Activated naive CD8-positive, alpha-beta T cell treated with anti-CD3 and anti-CD28 coated beads for 36 hours (primary cell): ENCODE results near the gene GALNT2. TPM values are rescaled to one million over a fixed set of nuclear protein-coding genes. Genes with fewer than 3 reads are reported as not detected.

Source experiments
- DNase-seq: peaks from one replicate; pipeline ENCODE4 v3.0.0; 2021
- H3K27ac Mint-ChIP-seq: one replicate; pipeline ENCODE4 v1.8.0; 2022; ENCODE audit warnings: mild to moderate bottlenecking, moderate library complexity, mixed read lengths
- H3K27me3 Mint-ChIP-seq: one replicate; pipeline ENCODE4 v1.8.0; 2022; ENCODE audit warnings: mild to moderate bottlenecking, mixed read lengths
- H3K36me3 Mint-ChIP-seq: one replicate; pipeline ENCODE4 v1.8.0; 2021; ENCODE audit warnings: mild to moderate bottlenecking, mixed read lengths
- H3K4me1 Mint-ChIP-seq: one replicate; pipeline ENCODE4 v1.8.0; 2021; ENCODE audit warnings: mixed read lengths
- H3K4me3 Mint-ChIP-seq: one replicate; pipeline ENCODE4 v1.8.0; 2022; ENCODE audit warnings: mild to moderate bottlenecking, moderate library complexity, mixed read lengths
- H3K9me3 Mint-ChIP-seq: one replicate; pipeline ENCODE4 v1.8.0; 2022; ENCODE audit warnings: mixed read lengths
- total RNA-seq, 2 experiments: library from RNA; stranded (reverse); gene quantifications; one replicate each; pipeline ENCODE4 v1.2.3, GENCODE V29; 2021

Gene GALNT2
- total RNA-seq, 2 experiments from 2014 or later = 46.5 to 48.2 TPM

DNA sequence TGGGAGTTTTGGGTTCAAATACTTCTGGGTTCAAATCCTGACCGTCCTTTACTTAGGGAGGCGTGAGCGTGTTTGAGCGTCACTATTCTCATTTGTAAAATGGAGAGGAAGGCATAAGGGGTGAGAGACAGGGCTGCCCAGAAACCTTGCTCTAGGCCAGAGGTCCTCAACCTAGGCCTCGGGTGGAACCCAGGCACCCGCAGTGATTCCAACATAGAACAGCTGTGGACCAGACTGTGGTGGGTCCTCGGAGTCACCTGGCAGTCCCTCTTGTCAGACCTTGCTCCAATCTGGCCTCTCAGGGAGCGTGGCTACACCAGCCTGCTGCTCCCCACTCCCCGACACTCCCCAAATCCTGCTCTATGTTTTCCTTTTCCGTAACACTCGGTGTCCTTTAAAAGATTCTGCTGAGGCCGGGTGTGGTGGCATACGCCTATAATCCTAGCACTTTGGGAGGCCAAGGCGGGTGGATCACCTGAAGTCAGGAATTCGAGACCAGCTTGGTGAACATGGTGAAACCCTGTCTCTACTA lies 242.7 kb downstream of the GALNT2 start:
- Mint-ChIP-seq H3K27ac (no peak overlapping the region), H3K9me3 (no peaks in the 10 kb centered on the region), H3K27me3 (peaks cover 8% of the 10 kb centered on the region), H3K4me1 (peaks cover 11% of the 10 kb centered on the region), H3K4me3 (no peak overlapping the region), H3K36me3 (no peaks in the 10 kb centered on the region)
- no peak for DNase-seq

DNA sequence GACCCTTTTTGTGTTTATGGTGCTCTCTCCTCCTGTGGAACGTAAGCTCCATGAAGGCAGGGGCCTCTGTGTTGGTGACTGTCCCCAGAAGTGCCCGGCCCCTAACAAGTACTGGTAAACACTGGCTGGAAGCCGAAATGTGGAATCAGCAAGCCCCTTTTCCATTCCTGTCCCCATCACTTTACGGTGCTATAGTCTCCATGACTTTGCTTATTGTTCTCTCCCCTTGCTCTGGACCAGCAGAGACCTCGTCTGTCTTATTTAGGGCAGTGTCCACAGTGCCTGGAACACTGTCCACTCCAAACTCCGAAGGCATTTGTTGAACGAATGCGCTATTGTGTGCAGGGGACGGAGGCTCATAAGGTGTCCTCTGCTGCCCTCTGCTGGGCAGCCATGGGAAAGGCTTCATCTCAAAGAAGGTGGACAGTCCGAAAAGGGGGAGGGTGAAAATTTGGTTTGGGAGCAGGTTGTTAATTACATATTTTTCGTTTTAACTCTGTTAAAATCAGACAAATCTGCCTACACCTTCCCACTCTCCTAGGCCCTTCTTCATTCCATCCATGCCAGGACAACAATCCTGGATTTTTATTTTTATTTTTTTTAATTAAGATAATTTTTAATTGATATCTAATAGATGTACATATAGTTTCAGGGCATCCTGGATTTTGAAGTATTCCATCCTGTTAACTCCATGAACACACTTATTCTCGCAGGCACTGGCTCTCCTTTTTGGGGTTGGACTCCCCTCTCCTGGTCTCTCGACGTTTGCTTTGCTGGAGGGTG lies 243.5 kb downstream of the GALNT2 start:
- Mint-ChIP-seq H3K4me3 (no peak overlapping the region), H3K9me3 (no peaks in the 10 kb centered on the region), H3K27ac (no peak overlapping the region), H3K4me1 (peaks cover 11% of the 10 kb centered on the region), H3K27me3 (peaks cover 8% of the 10 kb centered on the region), H3K36me3 (no peaks in the 10 kb centered on the region)
- peak; percentile 59 for DNase-seq

GRCh38 chr1:230312676-230313075 lies 245.6 kb downstream of the GALNT2 start:
- Mint-ChIP-seq H3K27ac (no peak overlapping the region), H3K36me3 (no peaks in the 10 kb centered on the region), H3K9me3 (no peaks in the 10 kb centered on the region)

GRCh38 chr1:230313453-230314141 lies 246.6 kb downstream of the GALNT2 start:
- no peak for DNase-seq
- no peak overlapping the region for H3K27ac Mint-ChIP-seq
- no peaks in the 10 kb centered on the region for H3K9me3 Mint-ChIP-seq
- H3K4me3 Mint-ChIP-seq = no peak overlapping the region
- peaks cover 8% of the 10 kb centered on the region for H3K27me3 Mint-ChIP-seq
- H3K4me1 Mint-ChIP-seq = peaks cover 2% of the 10 kb centered on the region
- H3K36me3 Mint-ChIP-seq = no peaks in the 10 kb centered on the region

More at GRCh38 chr1:230312676-230313075, 245.6 kb downstream of the GALNT2 start:
- Mint-ChIP-seq H3K27me3 (peaks cover 8% of the 10 kb centered on the region), H3K4me1 (peaks cover 2% of the 10 kb centered on the region), H3K4me3 (no peak overlapping the region)
- DNase-seq = no peak

- Mint-ChIP-seq H3K27ac (no peak overlapping the region), H3K27me3 (peaks cover 8% of the 10 kb centered on the region), H3K36me3 (no peaks in the 10 kb centered on the region), H3K9me3 (no peaks in the 10 kb centered on the region), H3K4me1 (peaks cover 2% of the 10 kb centered on the region), H3K4me3 (no peak overlapping the region)
- no peak for DNase-seq
These were observed 247.1 kb downstream of the GALNT2 start for GRCh38 chr1:230314142-230314470.

DNA sequence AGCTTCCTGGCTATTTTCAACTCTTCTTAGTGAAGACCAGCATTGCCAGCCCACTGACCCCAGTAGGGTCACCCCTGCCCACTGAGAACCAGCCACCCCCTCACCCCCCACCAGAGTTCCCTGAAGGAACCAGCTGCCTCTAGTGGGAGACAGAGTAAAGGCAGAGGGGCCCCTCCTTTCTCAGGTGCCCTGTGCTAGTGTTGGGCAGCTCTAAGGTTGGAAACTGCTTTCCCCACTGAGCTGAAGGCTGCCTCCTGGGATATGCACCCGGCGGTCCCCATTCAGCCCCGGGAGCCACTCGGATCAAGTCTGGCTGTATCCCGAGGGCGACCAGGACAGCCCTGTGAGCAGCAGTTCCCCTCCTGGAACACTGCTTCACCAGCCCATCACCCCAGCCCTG lies 248.1 kb downstream of the GALNT2 start:
- Mint-ChIP-seq H3K9me3 (no peaks in the 10 kb centered on the region), H3K4me1 (peaks cover 2% of the 10 kb centered on the region), H3K27ac (no peak overlapping the region), H3K4me3 (no peak overlapping the region), H3K27me3 (peaks cover 8% of the 10 kb centered on the region), H3K36me3 (no peaks in the 10 kb centered on the region)
- no peak for DNase-seq

DNA sequence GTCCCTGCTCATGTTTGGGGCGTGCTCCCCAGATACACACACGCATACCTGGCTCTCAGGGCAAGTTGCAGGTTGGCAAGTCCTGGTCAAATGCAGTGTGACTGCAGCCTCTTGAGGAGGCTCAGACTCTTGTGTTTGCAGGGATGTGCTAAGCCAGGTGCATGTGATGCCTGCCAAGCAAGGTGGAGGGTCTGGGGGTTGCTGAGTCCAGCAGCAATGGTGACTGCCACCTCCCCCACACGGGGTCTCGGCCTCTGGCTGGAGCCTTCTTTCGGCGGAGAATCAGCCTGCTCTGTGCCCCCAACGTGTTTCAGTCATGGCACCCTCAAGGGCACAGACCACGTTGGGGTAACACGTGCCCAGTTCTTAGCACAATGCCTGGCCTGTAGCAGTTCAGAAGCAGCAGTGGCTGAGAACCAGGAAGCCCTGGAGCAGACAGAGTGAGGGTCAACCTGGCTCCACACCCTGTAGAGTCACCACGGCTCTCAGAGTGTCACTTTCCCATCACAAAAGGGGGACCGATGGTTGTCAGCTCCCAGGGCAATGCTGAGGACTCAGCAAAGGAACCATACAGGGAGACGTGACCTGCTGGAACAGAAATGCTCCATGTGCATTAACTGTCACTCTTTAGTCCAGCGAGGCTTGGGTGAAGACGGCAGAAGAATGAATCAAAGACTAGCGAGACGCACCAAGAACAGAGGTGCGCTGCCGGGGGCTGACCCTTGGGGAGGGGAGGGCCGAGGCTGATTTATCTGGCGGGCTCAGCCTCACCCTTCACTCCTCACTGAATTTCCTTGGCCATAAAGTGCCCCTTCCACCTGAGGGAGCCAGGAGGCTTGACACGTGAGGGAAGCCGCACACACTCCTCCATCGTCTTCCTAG lies 250.1 kb downstream of the GALNT2 start:
- Mint-ChIP-seq H3K36me3 (no peaks in the 10 kb centered on the region), H3K27ac (no peak overlapping the region), H3K4me3 (no peak overlapping the region), H3K27me3 (peaks cover 8% of the 10 kb centered on the region), H3K9me3 (no peaks in the 10 kb centered on the region), H3K4me1 (no peaks in the 10 kb centered on the region)
- no peak for DNase-seq

- Mint-ChIP-seq H3K4me3 (no peak overlapping the region), H3K27me3 (peaks cover 5% of the 10 kb centered on the region), H3K9me3 (no peaks in the 10 kb centered on the region), H3K27ac (no peak overlapping the region), H3K4me1 (no peaks in the 10 kb centered on the region), H3K36me3 (no peaks in the 10 kb centered on the region)
- DNase-seq = no peak
These were observed 251.1 kb downstream of the GALNT2 start for GRCh38 chr1:230317823-230318819.

DNA sequence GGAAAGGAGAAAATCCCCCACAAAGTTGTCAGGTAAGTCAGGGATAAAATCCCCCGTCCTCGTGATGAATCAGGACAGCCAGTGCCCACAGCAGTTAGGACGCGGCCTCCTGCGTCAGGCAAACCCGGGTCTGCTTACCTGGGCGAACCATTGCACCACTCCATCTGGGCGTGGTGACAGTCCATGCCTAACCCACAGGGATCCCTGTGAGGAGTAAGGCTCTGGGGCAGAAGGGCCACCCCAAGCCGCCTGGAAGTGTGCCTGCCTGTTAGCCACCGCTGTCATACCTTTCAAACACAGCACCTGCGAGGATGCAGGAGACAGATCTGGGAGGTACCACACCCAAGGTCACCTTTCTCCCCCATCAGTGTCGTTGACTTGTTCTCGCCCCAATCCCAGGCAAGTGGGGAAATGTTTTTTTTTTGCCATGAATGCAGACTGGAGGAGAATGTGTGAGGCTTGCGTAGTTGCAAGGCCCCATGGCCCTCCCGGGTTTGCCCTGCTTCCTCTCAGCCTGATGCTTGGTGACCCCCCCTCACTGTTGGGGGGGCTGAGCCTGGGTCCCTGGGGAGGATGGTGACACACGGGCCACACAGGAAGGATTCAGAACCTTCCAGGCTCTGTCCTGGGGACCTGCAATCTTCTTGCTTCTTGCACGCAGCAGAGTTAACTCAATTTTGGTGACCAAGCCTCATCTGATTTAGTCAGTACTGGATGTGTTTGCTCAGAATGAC lies 252.1 kb downstream of the GALNT2 start:
- Mint-ChIP-seq H3K4me3 (no peak overlapping the region), H3K27me3 (peaks cover 3% of the 10 kb centered on the region), H3K27ac (no peak overlapping the region), H3K4me1 (no peaks in the 10 kb centered on the region), H3K9me3 (no peaks in the 10 kb centered on the region), H3K36me3 (no peaks in the 10 kb centered on the region)
- DNase-seq = no peak

DNA sequence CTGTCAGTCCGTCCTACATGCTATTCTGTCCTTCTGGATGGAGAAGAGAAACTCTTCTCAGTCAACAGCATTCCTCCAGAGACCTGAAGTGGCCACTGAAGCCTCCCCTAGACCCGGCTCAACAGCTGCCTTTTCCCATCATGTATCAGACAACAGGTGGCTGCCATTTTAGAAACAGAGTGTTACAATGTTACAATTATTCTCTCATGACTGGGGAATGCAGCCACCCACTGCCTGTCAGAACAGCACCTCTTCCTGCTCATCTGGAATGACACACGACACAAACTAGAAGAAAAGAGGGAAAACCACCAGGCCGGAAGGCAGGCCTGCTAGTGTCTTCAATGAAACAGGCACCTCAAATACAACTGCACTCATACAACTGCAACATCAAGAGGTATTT lies 253.8 kb downstream of the GALNT2 start:
- no peaks in the 10 kb centered on the region for H3K36me3 Mint-ChIP-seq
- no peak overlapping the region for H3K27ac Mint-ChIP-seq
- no peaks in the 10 kb centered on the region for H3K9me3 Mint-ChIP-seq
- H3K4me1 Mint-ChIP-seq = no peaks in the 10 kb centered on the region
- peaks cover 3% of the 10 kb centered on the region for H3K27me3 Mint-ChIP-seq
- H3K4me3 Mint-ChIP-seq = no peak overlapping the region
- no peak for DNase-seq

DNA sequence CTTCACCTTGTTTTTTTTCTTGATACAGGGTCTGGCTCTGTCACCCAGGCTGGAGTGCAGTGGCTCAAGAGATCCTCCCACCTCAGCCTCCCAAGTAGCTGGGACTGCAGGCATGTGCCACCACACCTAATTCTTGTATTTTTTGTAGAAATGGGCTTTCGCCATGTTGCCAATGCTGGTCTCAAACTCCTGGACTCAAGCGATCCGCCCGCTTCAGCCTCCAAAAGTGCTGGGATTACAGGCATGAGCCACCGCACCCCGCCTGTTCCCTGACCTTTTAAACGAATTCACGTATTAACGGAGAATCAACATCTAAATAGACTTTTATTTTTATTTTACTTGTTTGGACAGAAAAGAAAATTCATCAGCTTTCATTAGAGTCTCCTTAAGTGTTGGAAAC lies 254.3 kb downstream of the GALNT2 start:
- Mint-ChIP-seq H3K9me3 (no peaks in the 10 kb centered on the region), H3K4me1 (no peaks in the 10 kb centered on the region), H3K27ac (no peak overlapping the region), H3K27me3 (peaks cover 3% of the 10 kb centered on the region), H3K4me3 (no peak overlapping the region), H3K36me3 (no peaks in the 10 kb centered on the region)
- no peak for DNase-seq

- Mint-ChIP-seq H3K27me3 (peaks cover 3% of the 10 kb centered on the region), H3K9me3 (no peaks in the 10 kb centered on the region), H3K36me3 (no peaks in the 10 kb centered on the region), H3K4me3 (no peak overlapping the region), H3K4me1 (no peaks in the 10 kb centered on the region), H3K27ac (no peak overlapping the region)
- DNase-seq = no peak
These were observed 254.8 kb downstream of the GALNT2 start for GRCh38 chr1:230321741-230322420.

- Mint-ChIP-seq H3K36me3 (no peaks in the 10 kb centered on the region), H3K27ac (no peak overlapping the region), H3K4me1 (no peaks in the 10 kb centered on the region), H3K9me3 (no peaks in the 10 kb centered on the region), H3K4me3 (no peak overlapping the region), H3K27me3 (peaks cover 3% of the 10 kb centered on the region)
- DNase-seq = no peak
These were observed 255.4 kb downstream of the GALNT2 start for GRCh38 chr1:230322421-230322756.
